ENCODE results near the gene TAF1A.

DNA sequence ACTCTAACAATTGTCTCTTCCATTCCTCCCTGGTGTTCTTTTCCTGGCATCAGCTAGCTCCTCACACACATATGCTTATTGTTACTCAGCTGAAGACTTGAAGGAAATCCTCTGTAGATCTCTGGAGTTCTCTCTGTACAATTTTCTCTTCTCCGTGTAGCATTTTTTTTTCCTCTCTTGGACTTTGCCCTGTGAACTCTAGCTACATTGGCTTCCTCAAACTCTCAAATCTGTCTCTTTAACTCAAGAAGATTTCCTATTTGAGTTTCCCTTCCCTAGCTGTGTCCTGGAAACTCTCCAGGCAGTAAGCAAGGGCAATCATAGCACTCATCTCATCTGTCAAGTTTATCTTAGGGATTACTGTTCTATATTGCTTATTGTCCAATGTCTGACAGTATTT lies 23.9 kb upstream of the TAF1A start:
- TF ChIP-seq, protein P1, sequence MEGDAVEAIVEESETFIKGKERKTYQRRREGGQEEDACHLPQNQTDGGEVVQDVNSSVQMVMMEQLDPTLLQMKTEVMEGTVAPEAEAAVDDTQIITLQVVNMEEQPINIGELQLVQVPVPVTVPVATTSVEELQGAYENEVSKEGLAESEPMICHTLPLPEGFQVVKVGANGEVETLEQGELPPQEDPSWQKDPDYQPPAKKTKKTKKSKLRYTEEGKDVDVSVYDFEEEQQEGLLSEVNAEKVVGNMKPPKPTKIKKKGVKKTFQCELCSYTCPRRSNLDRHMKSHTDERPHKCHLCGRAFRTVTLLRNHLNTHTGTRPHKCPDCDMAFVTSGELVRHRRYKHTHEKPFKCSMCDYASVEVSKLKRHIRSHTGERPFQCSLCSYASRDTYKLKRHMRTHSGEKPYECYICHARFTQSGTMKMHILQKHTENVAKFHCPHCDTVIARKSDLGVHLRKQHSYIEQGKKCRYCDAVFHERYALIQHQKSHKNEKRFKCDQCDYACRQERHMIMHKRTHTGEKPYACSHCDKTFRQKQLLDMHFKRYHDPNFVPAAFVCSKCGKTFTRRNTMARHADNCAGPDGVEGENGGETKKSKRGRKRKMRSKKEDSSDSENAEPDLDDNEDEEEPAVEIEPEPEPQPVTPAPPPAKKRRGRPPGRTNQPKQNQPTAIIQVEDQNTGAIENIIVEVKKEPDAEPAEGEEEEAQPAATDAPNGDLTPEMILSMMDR (IDR thresholded peaks at IDR 0.05) = no peak
- TF ChIP-seq POLR2A (IDR thresholded peaks at IDR 0.05) = no peak
